Psoas muscle (tissue), 8 donors: Measurements from ENCODE around the gene ZDHHC7. TPM values are rescaled to one million over a fixed set of nuclear protein-coding genes. Genes with fewer than 3 reads are reported as not detected.

Experiments used
- ATAC-seq, 4 donors: fragments of 200-7000 bp; cut with Tn5 transposase; one replicate each; pipeline ENCODE4 v1.9.1; 2020; ENCODE audit warnings: moderate library complexity in 3 of 4, mild to moderate bottlenecking in 2 of 4
- DNase-seq, 2 donors: peaks; one replicate each; pipeline ENCODE4 v3.0.0-alpha.2; 2020
- H3K27ac ChIP-seq: fragments of 200-600 bp; one replicate; pipeline ENCODE4 v1.8.0; 2022
- H3K27me3 ChIP-seq, 3 donors: fragments of 200-600 bp in 1 of 3; one replicate each; pipeline versions ENCODE4 v1.6.1 to v1.8.0; 2013 to 2022; ENCODE audit warnings: low read length in 2 of 3, mild to moderate bottlenecking in 2 of 3, moderate library complexity in 1 of 3; ENCODE audit not compliant: insufficient read depth in 3 of 3
- H3K36me3 ChIP-seq, 2 donors: fragments of 200-600 bp in 1 of 2; one replicate each; pipeline versions ENCODE4 v1.6.1 to v1.8.0; 2013 to 2022; ENCODE audit warnings: low read depth in 1 of 2, mild to moderate bottlenecking in 1 of 2, moderate library complexity in 1 of 2; ENCODE audit not compliant: insufficient read depth in 1 of 2
- H3K4me1 ChIP-seq: fragments of 200-600 bp; one replicate; pipeline ENCODE4 v1.8.0; 2022
- H3K4me3 ChIP-seq: fragments of 200-600 bp; one replicate; pipeline ENCODE4 v1.8.0; 2022; ENCODE audit warnings: mild to moderate bottlenecking
- H3K9me3 ChIP-seq: fragments of 200-600 bp; one replicate; pipeline ENCODE4 v1.8.0; 2022
- WGBS, 3 donors: extraction: QIAGEN DNeasy Blood & Tissue Kit; methylation state at CpG; one replicate each; pipeline versions ENCODE4 v1.1.6 to v1.1.7; 2013; 5-methylcytosine and 5-hydroxymethylcytosine counted together
- intact Hi-C, 2 donors: fragments of 100-400 bp; cut with DNase I; formaldehyde crosslinking; loops; one replicate each; pipeline versions ENCODE4 v1.11.0 to v1.14.2; 2022
- polyA plus RNA-seq, 3 donors: library from polyadenylated mRNA; stranded (reverse); fragments of 200-250 nt; gene quantifications; one replicate each; pipeline ENCODE4 v1.2.3, GENCODE V29; 2013
- total RNA-seq, 4 donors: library from RNA; stranded (reverse); fragmentation: NEBNext Ultra II Directional in 2 of 4; extraction: Animal tissue kit (Norgen Biotek cat#: 25700) in 2 of 4; gene quantifications; one replicate each; pipeline versions ENCODE4 v1.2.1 to v1.2.4, GENCODE V29; 2021 to 2023
- TF ChIP-seq, protein P1 (sequence below): fragments of 200-600 bp; IDR thresholded peaks from one replicate; pipeline ENCODE4 v1.8.0; 2022; ENCODE audit warnings: antibody characterized with exemption
- donor health status: healthy with polysubstance abuse.
- donor health status: DM: no; HTN: no; CAD: no; lungs with moderate emphysema.
- donor health status: Bipolar disorder and iron deficiency.
- donor health status: healthy.
- donor health status: DM: yes; HTN: yes; CAD: no.
- donor health status: DM: no; HTN: no; CAD: no.
- donor health status: DM: no; HTN: no; CAD: no.
- donor health status: DM: yes; HTN: yes; CAD: no.

Gene ZDHHC7
- total and polyA plus RNA-seq, 7 donors: 19.7 to 96.0 (median 38.0) TPM

- H3K27ac ChIP-seq: peak overlapping the region; percentile 79
- ATAC-seq: no peak
Measured at GRCh38 chr16:85006639-85007038, 4.7 kb downstream of the ZDHHC7 start.

DNA sequence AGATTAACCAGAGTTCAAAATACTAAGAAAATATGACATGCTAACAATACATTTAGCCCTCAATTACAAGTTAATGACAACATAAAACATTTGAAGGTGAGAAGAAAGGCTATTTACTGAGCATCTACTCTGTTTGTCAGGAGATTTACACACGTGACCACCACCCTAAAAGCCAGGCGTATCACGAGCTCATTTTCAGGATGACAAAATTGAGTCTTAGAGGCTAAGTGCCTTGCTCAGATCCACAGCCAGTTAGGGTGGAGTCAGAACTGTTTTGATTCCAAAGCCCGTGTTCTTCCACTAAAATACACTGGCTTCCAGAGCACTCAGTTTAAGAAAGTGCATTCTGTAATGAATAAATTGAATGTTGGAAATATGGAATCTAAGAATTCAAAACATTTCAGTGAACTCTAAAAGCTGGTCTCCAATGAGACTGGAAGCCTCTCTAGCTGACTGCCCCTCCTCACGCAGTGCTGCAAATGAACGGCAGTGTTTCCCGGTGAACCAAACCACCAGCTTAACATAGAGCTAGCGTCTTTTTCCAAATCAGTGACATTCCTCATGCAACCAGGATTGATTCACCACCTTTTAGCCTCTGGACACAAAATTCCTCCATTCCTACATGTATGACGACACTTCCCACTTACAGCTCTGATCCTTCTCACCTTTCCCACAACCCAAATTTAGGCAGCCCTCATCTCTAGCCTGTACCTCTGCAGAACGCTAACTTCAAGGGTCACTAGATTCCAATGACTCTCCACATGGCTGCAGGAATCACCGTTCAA lies 5.9 kb downstream of the ZDHHC7 start:
- intact Hi-C loops: no loop called here
- H3K27me3 ChIP-seq: no peaks in the 10 kb centered on the region
- peak in 1 of 2 donors; percentile 26 for DNase-seq
- peak; percentile 33 to 62 (median 41) for ATAC-seq
- H3K36me3 ChIP-seq: no peaks in the 10 kb centered on the region
- TF ChIP-seq, protein P1, sequence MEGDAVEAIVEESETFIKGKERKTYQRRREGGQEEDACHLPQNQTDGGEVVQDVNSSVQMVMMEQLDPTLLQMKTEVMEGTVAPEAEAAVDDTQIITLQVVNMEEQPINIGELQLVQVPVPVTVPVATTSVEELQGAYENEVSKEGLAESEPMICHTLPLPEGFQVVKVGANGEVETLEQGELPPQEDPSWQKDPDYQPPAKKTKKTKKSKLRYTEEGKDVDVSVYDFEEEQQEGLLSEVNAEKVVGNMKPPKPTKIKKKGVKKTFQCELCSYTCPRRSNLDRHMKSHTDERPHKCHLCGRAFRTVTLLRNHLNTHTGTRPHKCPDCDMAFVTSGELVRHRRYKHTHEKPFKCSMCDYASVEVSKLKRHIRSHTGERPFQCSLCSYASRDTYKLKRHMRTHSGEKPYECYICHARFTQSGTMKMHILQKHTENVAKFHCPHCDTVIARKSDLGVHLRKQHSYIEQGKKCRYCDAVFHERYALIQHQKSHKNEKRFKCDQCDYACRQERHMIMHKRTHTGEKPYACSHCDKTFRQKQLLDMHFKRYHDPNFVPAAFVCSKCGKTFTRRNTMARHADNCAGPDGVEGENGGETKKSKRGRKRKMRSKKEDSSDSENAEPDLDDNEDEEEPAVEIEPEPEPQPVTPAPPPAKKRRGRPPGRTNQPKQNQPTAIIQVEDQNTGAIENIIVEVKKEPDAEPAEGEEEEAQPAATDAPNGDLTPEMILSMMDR: no peak
- 26 to 67% (median 30%) methylated on average over 11 of the region's 11 CpGs for WGBS, 3 donors
- no peak overlapping the region for H3K4me3 ChIP-seq
- peak overlapping the region; percentile 79 for H3K27ac ChIP-seq
- H3K9me3 ChIP-seq: no peaks in the 10 kb centered on the region
- peaks cover 83% of the 10 kb centered on the region for H3K4me1 ChIP-seq

More at GRCh38 chr16:85006639-85007038, 4.7 kb downstream of the ZDHHC7 start:
- H3K27me3 ChIP-seq: no peaks in the 10 kb centered on the region
- TF ChIP-seq, protein P1: no peak
- 87 to 91% (median 89%) methylated on average over 7 of the region's 7 CpGs for WGBS, 3 donors
- H3K4me3 ChIP-seq: no peak overlapping the region
- intact Hi-C loops: no loop called here
- H3K36me3 ChIP-seq: no peaks in the 10 kb centered on the region
- H3K9me3 ChIP-seq: no peaks in the 10 kb centered on the region
- peaks cover 81% of the 10 kb centered on the region for H3K4me1 ChIP-seq
- DNase-seq: no peak

GRCh38 chr16:85004587-85005205 lies 6.6 kb downstream of the ZDHHC7 start:
- Histone ChIP-seq H3K4me1 (peaks cover 75% of the 10 kb centered on the region), H3K27ac (peak overlapping the region; percentile 79), H3K9me3 (no peaks in the 10 kb centered on the region), H3K27me3 (no peaks in the 10 kb centered on the region), H3K36me3 (no peaks in the 10 kb centered on the region), H3K4me3 (no peak overlapping the region)
- 25 to 55% (median 30%) methylated on average over 10 of the region's 10 CpGs for WGBS, 3 donors
- TF ChIP-seq, protein P1: no peak
- DNase-seq: peak in 1 of 2 donors; percentile 50
- intact Hi-C loops: no loop called here
- peak; percentile 63 to 75 (median 69) for ATAC-seq

- WGBS, 3 donors: 49 to 67% (median 60%) methylated on average over 16 of the region's 16 CpGs
- Histone ChIP-seq H3K27me3 (no peaks in the 10 kb centered on the region), H3K4me3 (no peak overlapping the region), H3K9me3 (no peaks in the 10 kb centered on the region), H3K4me1 (peaks cover 73% of the 10 kb centered on the region), H3K27ac (peak overlapping the region; percentile 32), H3K36me3 (no peaks in the 10 kb centered on the region)
- intact Hi-C loops: no loop called here
- TF ChIP-seq, protein P1: no peak
- DNase-seq (peak in 1 of 2 donors; percentile 31), ATAC-seq (peak; percentile 3 to 13 (median 7))
Measured at GRCh38 chr16:85003725-85004586, 7.4 kb downstream of the ZDHHC7 start.
